SH-SY5Y (cell line): ENCODE data around the gene ITGB2.

Experiments used
- GATA2 ChIP-seq: IDR thresholded peaks from 2 replicates; pipeline ENCODE4 v1.6.1; 2011; ENCODE audit warnings: mild to moderate bottlenecking, low read depth, low read length
- GATA3 ChIP-seq: IDR thresholded peaks from 2 replicates; pipeline ENCODE4 v1.6.1; 2011; ENCODE audit warnings: low read depth, mild to moderate bottlenecking, low read length, moderate library complexity

ITGB2 gene

DNA sequence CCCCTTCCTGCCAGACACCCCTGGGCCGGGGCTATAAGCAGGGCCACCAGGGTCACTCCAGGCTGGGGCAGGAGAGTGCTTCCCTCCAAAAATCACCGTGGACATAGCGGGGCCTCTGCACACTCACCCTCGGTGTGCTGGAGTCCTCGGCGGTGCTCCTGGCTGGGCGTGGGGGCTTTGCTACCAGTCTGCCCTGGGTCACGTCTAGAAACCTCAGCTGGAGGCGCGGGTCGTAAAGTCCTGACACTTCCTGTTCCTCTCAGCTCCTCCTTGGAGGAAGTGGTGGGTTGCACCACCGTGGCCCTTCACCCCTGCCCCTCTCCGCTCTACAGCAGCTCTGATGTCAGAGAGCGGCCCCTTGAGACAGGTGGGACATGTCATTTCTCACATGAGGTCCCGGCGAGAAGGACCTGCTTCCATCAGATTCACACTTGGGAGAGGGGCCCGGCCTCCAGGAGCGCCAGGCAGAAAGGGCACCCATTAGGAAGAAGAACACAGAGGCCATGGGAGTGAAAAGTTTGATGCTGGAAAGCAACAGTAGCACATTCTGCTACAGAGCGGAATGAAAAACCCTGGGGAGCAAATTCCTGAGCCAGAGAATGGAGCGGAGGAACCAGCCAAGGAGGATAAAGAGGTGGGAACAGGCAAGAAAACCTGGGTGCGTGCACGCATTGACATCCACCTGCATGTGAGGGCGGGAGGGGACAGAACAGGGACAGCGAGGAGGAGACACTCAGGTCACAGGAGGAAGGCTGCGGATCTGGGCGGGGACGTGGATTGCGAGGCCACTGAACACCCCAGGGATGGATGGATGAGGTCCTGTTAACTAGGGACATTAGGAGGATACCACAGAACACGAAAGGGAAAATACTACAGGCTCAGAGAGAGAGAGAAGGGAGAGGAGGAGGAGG, at the start of gene ITGB2:
ITGB2 (minus strand) TSS at position 206 of the 911 bp plus-strand sequence. CDS start 10,117 bp downstream, outside the sequence.
- no peak for TF ChIP-seq GATA3
- TF ChIP-seq GATA2, result no peak

DNA sequence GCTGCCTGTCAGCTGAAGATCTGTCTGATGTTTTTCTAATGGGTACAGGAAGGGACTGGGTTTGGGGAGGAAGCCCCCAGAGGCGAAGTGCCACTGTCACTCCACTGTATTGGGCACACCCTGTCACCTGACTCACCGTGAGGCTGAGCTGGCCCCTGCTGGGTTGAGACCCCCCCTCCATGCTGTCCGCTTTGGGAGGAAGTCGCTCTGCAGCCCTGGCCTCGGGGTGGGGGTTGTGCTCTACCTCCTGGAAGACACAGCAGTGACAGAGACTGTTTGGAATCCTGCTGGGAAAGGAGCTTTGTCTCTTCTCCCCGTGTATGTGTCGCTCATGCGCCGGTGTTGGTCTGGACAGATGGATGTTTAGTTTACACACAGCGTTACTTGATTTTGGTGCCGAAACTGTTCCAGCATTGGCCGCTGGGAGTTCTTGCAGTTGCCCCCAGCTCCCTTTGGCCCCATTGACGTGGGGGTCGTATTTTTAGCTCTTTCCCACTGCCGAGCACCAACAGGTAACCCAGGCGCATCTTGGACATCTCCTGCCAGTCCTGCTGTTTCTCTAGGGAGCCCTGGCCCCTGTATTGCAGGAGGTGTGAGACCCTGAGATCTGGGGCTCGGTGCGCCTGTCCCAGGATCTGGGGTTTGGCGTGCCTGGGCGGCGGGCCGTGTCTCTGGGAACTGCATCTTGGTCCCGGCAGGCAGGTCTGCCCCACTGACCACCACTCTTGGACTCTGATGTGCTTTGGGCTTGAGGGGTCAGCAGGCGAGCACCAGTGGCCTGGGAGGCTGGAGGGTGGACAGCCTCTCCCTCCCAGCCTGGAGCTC, 49.4 kb upstream of the ITGB2 start:
- TF ChIP-seq GATA2 (no peak), GATA3 (no peak)

DNA sequence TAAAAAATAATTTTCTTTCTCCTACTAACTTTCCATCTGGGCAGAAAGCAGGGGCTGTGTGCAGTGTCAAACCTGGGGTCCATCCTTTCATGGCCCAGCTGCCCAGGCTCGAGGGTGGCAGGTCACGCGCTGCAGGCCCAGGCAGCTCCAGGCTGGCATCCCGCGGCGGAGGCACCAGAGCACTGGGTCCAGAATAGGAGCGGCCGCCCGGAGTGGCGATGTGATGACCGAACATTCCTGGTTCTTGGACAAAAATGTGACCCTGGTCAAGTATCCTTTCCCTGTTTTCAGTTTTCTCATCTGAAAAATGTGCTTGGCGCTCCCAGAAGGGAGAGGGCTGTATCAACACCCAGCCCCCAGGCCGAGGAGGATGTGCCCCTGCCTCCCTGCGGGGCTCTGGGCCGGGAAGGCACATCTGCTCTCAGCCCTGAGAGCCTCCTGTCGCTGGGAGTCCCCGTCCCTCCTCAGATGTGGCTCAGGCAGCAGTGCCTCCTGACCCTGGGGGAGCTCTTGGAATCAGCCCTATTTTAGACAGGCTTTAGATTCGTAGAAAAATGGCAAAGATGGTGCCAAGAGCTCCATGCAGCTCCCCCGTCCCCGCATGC, 48.5 kb upstream of the ITGB2 start:
- no peak for TF ChIP-seq GATA3
- no peak for TF ChIP-seq GATA2

DNA sequence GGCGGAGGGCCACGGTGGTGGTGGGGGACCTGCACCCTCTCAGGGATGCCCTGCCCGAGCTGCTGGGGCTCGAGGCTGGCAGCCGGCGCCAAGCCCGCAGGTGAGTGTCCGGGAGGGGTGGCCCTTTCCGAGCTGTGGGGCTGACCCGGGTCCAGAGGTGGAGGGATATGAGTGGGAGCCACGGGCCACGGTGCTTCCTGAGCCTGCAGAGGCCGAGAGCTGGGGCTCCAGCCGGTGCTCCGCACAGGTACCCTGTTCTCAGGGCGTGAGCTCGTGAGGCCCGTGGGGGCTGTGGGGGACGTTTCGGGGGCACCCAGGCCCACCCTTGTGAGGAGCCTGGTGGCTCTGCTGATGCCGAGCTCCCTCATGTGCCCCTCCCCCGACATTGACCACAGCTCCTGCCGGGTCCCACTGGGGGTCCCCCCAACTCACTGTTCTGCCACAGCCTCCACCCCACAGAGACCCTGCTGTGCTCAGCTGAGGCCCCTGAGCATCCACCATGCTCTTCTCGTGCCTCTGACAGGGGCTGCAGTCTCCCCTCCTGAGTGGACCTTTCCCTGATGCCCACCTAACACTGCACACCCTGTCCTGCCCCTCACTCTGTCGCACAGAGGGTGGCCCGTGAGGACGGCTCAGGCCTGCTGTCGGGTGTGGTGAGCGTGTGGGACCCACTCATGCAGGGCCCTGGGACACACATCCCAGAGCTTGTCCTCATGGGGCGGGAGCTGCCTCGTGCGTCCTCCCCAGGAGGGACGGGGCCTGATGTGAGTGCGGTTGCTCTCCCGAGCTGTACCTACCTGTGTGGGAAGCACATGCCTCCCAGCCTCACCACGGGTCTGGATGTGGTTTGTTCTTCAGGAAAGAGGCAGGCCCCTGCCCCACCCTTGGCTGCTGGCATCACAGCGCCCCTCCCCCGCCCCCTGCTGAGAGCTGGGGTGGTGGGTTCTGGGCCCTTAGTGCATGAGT, 46.7 kb upstream of the ITGB2 start:
- no peak for TF ChIP-seq GATA2
- no peak for TF ChIP-seq GATA3

DNA sequence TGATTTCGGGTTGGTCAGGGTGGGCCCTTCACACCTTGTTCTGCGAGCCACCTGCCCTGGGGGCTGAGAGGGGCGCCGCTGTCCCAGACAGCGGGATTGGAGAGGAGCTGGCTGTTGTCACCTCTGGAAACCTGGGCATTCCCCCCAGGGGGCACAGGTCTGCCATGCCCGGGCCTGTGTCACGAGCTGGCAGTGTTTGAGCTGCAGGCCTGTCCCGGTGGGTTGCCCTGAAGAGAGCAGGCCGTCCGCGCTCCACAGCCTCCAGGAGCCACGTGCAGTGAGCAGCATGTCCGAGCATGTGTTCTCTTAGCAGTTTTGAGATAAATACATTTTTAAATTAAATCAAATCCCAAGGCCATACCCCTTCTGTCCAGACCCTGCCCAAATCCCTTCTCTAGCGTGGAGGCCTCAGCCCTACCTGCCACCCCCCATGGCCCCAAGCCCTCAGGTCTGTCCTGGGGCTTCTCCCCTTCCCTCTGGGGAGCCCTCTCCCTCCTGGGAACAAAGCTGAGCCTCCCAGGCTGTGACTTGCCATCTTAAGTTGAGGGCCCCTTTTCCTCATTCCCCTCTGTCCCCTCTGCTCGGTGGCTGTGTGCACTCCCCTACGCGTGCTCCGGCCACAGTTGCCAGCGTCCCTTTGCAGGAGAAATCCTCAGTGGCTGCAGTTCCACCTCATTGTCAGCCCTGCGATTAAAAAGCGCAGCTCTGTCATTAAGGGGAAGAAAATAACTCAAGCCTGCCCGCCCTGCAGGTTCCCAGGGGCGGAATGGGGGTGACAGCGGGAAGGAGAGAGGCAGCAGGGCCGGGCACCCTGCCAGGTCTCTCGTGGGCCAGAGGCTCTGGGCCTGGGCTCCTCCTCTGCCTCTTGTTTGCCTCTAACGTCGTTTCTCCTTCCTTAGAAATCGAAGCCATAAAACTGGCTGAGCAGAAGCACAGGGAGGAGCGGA, 45.7 kb upstream of the ITGB2 start:
- TF ChIP-seq GATA3, result no peak
- no peak for TF ChIP-seq GATA2

DNA sequence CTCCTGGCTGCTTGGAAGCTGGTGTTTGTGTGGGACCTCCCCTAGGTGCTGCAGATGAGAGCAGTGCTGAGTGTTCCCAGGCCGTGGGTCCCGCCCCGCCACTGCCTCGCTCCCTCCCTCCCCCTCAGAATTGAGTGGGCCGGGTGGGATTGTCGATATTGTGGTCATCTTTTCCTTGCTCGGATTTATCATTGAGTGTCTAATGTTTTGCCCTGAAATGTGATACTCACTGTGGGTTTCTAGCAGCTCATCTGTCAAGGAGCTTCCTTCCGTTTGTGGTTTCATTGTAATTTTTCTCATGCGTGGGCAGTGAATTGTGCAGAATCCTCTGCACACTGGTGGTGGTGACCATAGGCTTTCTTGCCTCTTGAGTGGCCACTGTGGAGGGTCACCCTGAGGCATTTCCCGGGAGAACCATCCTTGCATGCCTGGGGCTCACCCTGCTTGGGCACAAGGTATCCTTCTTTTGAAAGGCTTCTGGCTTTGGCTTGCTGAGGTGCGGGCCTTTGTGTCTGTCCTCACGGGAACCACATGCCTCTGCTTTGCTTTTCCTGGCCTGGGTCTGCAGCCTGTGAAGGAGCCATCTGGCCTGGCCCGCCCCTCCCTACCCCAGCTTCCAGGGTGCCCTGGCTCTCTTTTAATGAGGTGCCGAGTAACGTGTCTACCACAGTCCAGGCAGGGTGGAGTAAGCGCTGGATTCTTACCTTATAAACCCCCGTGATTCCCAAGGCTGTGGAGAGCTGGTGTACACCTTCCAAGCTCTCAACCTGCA, 44.7 kb upstream of the ITGB2 start:
- TF ChIP-seq GATA3, result no peak
- TF ChIP-seq GATA2, result no peak

DNA sequence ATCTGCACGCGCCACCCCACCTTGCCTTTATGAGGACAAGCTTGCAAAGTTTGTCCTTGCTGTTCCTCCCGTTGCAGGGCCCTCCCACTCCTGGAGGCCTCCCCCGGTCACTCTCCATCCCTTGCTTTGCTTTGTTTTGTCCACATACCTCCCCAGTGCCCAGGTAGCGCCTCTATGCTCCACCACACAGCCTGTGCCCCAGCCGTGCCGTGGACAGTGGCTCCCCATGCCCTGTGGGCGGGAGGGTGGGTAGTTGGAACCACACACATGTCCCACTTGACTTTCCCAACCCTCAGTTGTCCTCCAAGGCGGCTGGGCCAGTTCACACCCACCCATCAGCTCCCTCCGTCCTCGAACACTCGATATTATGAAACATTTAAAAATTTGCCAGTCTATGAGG, 43.7 kb upstream of the ITGB2 start:
- TF ChIP-seq GATA2, result no peak
- TF ChIP-seq GATA3, result no peak

DNA sequence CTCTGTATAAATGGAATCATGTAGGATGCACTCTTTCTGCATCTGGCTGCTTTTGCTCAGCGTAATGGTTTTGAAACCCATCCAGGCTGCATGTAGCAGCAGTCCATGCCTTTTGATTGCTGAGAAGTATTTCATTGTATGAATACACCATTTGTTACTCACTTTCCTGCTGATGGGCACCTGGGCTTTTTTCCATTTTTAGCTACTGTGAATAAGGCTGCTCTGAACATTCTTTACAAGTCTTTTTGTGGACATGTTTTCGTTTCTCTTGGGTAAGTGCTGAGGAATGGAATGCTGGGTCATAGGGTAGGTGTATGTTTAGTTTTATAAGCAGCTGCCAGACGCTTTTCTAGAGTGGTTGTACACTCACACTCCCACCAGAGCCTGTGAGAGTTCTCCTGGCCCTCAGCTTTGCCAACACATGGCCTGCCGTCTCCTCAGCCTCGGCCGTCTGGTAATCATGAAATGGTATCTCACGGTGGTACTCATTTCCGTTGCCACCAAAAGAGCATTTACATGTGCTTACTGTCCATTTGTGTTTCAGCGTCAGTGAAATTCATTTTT, 41.8 kb upstream of the ITGB2 start:
- TF ChIP-seq GATA2 (no peak), GATA3 (no peak)

DNA sequence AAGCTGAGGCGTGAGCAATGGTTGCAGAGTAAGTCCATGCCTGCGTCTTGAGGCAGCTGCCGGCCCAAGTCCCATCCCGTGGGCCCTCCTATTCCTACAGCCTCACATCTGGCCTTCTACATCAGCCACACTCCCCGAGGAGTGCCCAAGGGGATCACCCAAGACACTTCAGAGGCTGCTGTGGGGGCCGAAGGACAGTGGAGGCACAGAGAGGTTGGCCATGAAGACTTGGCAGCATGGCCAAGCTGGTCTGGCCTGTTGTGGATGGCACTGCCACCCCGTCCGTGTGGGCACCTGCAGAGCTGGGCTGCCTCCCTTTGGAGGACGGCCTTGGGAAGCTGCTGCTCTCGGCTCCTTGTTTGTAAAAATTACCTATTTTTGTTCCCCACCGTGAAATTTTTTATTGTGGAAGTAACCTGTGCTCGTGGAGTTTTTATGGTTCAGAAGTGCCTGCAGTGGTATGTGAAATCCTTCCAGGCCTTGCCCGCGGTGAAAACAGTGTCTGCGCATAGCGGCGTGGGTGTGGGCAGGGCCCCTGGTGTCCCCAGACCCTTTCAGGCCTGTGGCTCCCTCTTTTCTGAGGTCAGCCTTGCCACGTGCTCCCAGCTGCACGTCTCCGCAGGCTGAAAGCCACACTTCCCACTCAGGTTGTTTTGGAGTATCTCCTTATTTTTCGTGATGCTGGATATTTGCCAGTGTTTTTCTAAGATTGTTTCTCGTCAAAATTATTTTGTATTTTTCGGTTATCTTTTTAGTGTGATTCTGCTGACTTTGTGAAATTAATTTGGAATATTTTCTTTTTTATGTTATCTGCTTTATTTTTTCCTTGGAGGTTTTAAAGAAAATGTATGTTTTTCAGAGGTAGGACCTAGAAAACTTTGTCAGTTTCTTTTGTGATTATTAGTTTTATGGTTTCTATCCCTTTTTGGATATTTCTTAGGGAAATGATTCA, 39.7 kb upstream of the ITGB2 start:
- TF ChIP-seq GATA2, result no peak
- no peak for TF ChIP-seq GATA3

DNA sequence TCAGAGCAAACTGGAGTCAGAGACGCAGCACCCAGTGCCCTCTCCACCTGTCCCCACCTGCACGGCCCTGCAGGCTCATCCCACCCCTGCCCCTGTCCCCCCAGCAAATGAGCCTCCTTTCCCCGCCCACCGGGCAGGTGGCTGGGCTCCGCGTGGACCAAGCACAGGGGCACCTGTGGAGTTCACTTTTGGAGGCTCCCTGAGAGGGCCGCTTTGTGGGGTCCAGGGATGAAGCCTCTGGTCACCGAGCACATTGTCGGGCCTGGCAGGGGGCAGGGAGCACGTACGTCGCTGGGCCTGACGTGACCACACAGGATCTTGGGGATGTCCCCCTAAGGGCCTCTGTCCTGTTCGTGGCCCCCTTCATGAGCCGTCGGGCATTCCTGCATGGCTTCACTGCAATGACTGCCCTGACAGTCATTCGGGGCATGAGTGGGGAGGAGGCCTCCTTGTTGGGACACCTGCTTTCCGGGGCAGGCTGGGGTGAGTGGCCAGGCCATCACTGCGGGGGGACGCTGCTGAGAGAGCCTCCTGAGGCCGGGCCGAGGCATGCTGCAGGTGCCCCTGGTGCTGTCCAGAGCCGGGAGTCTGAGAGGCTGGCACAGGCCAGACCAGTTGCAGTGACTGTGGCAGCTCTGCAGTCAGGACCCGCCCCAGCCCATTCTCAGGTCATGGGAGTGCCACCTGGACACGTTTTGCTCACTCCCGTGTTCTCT, 38.8 kb upstream of the ITGB2 start:
- TF ChIP-seq GATA2 (no peak), GATA3 (no peak)
